ENCODE results near the gene INTS15. TPM values are rescaled to one million over a fixed set of nuclear protein-coding genes. Genes with fewer than 3 reads are reported as not detected.

The INTS15 gene
- total and polyA plus RNA-seq, 2 donors from 2014 or later = 16.9 to 26.7 TPM

DNA sequence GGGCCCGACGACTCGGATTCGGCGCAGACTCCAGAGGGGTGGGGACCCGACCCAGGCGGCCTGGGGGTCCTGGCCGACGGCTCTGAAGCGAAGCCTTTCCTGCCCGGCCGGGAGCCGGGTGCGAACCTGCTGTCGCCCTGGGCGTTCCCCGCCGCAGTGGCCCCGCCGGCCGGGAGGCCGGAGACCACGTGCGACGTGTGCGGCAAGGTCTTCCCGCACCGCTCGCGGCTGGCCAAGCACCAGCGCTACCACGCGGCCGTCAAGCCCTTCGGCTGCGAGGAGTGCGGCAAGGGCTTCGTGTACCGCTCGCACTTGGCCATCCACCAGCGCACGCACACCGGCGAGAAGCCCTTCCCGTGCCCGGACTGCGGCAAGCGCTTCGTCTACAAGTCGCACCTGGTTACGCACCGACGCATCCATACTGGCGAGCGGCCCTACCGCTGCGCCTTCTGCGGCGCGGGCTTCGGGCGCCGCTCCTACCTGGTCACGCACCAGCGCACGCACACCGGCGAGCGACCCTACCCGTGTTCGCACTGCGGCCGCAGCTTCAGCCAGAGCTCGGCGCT, 62.7 kb downstream of the INTS15 start:
- intact Hi-C loops (cut with DNase I) = no loop called here
- Histone ChIP-seq H3K4me1 (ENCODE audit: control insufficient read depth in 2 of 3, insufficient read depth in 2 of 3, low read depth in 1 of 3, low read length in 3 of 3) (no peaks in the 10 kb centered on the region), H3K27me3 (ENCODE audit: control insufficient read depth, insufficient read depth, low read length) (no peaks in the 10 kb centered on the region), H3K9me3 (ENCODE audit: control insufficient read depth in 2 of 3, insufficient read depth in 1 of 3, low read length in 3 of 3) (no peaks in the 10 kb centered on the region), H3K4me3 (ENCODE audit: low read length in 3 of 3) (no peak overlapping the region), H3K27ac (ENCODE audit: low read depth in 2 of 2, low read length in 2 of 2) (no peak overlapping the region), H3K36me3 (ENCODE audit: control insufficient read depth in 2 of 3, insufficient read depth in 3 of 3, low read length in 3 of 3) (peaks cover 0 to 6% (median 2%) of the 10 kb centered on the region in 3 donors), H3K9ac (ENCODE audit: low read length in 3 of 3) (no peak overlapping the region)
- peak in 1 of 5 donors; percentile 33 for DNase-seq
- TF ChIP-seq, protein P1, sequence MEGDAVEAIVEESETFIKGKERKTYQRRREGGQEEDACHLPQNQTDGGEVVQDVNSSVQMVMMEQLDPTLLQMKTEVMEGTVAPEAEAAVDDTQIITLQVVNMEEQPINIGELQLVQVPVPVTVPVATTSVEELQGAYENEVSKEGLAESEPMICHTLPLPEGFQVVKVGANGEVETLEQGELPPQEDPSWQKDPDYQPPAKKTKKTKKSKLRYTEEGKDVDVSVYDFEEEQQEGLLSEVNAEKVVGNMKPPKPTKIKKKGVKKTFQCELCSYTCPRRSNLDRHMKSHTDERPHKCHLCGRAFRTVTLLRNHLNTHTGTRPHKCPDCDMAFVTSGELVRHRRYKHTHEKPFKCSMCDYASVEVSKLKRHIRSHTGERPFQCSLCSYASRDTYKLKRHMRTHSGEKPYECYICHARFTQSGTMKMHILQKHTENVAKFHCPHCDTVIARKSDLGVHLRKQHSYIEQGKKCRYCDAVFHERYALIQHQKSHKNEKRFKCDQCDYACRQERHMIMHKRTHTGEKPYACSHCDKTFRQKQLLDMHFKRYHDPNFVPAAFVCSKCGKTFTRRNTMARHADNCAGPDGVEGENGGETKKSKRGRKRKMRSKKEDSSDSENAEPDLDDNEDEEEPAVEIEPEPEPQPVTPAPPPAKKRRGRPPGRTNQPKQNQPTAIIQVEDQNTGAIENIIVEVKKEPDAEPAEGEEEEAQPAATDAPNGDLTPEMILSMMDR (IDR thresholded peaks at IDR 0.05; ENCODE audit: borderline replicate concordance, extremely low read depth, insufficient read depth) = no peak
- no peak for FAIRE-seq

DNA sequence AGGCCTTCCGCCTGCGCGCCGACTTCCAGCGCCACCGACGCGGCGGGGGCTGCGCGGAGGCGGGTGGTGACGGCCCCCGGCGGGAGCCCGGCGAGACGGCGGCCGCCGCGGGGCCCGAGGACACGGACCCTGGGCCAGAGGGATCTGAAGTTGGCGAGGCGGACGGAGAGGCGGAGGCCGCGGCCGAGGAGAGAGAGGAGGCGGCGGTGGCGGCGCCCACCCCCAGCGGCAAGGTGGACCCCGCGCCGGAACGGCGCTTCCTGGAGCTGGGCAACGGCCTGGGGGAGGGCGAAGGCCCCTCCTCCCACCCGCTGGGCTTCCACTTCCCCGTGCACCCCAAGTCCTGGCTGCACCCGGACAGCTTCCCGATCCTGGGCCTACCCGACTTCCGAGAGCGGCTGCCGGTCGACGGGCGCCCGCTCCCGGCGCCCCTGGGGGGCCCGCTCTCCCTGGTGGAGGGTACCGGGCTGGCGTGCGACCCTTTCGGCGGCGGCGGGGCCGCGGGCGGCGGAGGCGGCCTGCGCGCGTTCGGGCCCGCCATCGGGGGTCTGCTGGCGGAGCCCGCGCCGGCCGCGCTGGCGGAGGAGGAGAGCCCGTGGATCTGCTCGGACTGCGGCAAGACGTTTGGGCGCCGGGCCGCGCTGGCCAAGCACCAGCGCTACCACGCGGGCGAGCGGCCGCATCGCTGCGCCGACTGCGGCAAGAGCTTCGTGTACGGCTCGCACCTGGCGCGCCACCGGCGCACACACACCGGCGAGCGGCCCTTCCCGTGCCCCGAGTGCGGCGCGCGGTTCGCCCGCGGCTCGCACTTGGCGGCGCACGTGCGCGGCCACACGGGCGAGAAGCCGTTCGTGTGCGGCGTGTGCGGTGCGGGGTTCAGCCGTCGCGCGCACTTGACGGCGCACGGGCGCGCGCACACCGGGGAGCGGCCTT, 63.5 kb downstream of the INTS15 start:
- H3K4me3 ChIP-seq (ENCODE audit: low read length in 3 of 3) = no peak overlapping the region
- no peaks in the 10 kb centered on the region for H3K9me3 ChIP-seq (ENCODE audit: control insufficient read depth in 2 of 3, insufficient read depth in 1 of 3, low read length in 3 of 3)
- H3K27ac ChIP-seq (ENCODE audit: low read depth in 2 of 2, low read length in 2 of 2) = no peak overlapping the region
- H3K36me3 ChIP-seq (ENCODE audit: control insufficient read depth in 2 of 3, insufficient read depth in 3 of 3, low read length in 3 of 3) = peaks cover 0 to 6% (median 2%) of the 10 kb centered on the region in 3 donors
- TF ChIP-seq, protein P1 (IDR thresholded peaks at IDR 0.05; ENCODE audit: borderline replicate concordance, extremely low read depth, insufficient read depth) = no peak
- H3K27me3 ChIP-seq (ENCODE audit: control insufficient read depth, insufficient read depth, low read length) = no peaks in the 10 kb centered on the region
- intact Hi-C loops (cut with DNase I) = no loop called here
- no peak for DNase-seq
- H3K4me1 ChIP-seq (ENCODE audit: control insufficient read depth in 2 of 3, insufficient read depth in 2 of 3, low read depth in 1 of 3, low read length in 3 of 3) = no peaks in the 10 kb centered on the region
- H3K9ac ChIP-seq (ENCODE audit: low read length in 3 of 3) = no peak overlapping the region
- no peak for FAIRE-seq

DNA sequence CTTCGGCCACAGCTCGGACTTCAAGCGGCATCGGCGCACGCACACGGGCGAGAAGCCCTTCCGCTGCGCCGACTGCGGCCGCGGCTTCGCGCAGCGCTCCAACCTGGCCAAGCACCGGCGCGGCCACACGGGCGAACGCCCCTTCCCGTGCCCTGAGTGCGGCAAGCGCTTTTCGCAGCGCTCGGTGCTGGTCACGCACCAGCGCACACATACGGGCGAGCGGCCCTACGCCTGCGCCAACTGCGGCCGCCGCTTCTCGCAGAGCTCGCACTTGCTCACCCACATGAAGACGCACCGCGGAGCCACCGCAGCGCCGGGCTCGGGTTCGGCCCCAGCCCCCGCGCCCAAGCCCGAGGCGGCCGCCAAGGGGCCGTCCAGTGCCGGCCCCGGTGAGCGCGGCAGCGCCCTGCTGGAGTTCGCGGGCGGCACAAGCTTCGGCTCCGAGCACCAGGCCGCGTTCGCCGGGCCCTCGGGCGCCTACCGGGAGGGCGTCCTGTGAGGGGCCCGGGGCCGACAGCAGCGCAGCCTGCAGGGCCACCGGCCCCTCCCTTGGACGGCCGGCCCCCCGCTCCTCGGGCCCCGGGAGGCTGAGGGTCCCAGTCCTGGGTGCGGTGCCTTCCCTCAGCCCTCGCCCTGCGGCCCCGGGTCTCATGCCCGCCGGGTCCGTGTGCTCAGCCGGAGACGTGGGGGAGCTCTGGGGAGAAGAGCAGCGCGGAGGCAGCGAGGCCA, 64.5 kb downstream of the INTS15 start:
- Histone ChIP-seq H3K9me3 (ENCODE audit: control insufficient read depth in 2 of 3, insufficient read depth in 1 of 3, low read length in 3 of 3) (no peaks in the 10 kb centered on the region), H3K4me3 (ENCODE audit: low read length in 3 of 3) (no peak overlapping the region), H3K4me1 (ENCODE audit: control insufficient read depth in 2 of 3, insufficient read depth in 2 of 3, low read depth in 1 of 3, low read length in 3 of 3) (no peaks in the 10 kb centered on the region), H3K36me3 (ENCODE audit: control insufficient read depth in 2 of 3, insufficient read depth in 3 of 3, low read length in 3 of 3) (peaks cover 0 to 6% (median 2%) of the 10 kb centered on the region in 3 donors), H3K9ac (ENCODE audit: low read length in 3 of 3) (no peak overlapping the region), H3K27ac (ENCODE audit: low read depth in 2 of 2, low read length in 2 of 2) (no peak overlapping the region), H3K27me3 (ENCODE audit: control insufficient read depth, insufficient read depth, low read length) (no peaks in the 10 kb centered on the region)
- FAIRE-seq (no peak), DNase-seq (peak in 1 of 5 donors; percentile 42)
- TF ChIP-seq, protein P1 (IDR thresholded peaks at IDR 0.05; ENCODE audit: borderline replicate concordance, extremely low read depth, insufficient read depth) = no peak
- intact Hi-C loops (cut with DNase I) = no loop called here
